Right lung (tissue), 5 donors: ENCODE measurements around the gene ALG8. TPM values are rescaled to one million over a fixed set of nuclear protein-coding genes. Genes with fewer than 3 reads are reported as not detected.

Experiments used
- DNase-seq, 2 donors: peaks; one replicate each; pipeline ENCODE4 v3.0.0-alpha.2; 2013
- polyA plus RNA-seq, 5 donors: library from polyadenylated mRNA; unstranded; fragments of 120-200 nt; gene quantifications; one replicate each; pipeline versions ENCODE4 v1.2.1 to v1.2.3, GENCODE V29; 2013; ENCODE audit warnings: inconsistent platforms in 1 of 5, low replicate concordance in 1 of 5; ENCODE audit not compliant: insufficient read length in 5 of 5, insufficient read depth in 1 of 5

ALG8 gene
- polyA plus RNA-seq, 5 donors, result 47.1 to 60.8 (median 57.1) TPM

GRCh38 chr11:78161962-78162371 is 22.5 kb upstream of the ALG8 start:
- DNase-seq, result peak in 1 of 2 donors; percentile 15

- DNase-seq, result no peak
Observed at GRCh38 chr11:78161346-78161745, 21.9 kb upstream of the ALG8 start.

- DNase-seq, result no peak
Observed at GRCh38 chr11:78160557-78160956, 21.1 kb upstream of the ALG8 start.

- peak in 1 of 2 donors; percentile 38 for DNase-seq
Observed at GRCh38 chr11:78158987-78159652, 19.7 kb upstream of the ALG8 start.

- no peak for DNase-seq
Observed at GRCh38 chr11:78156127-78156844, 16.9 kb upstream of the ALG8 start.

- no peak for DNase-seq
Observed at GRCh38 chr11:78151804-78152203, 12.4 kb upstream of the ALG8 start.

- DNase-seq, result no peak
Observed at GRCh38 chr11:78150754-78151153, 11.3 kb upstream of the ALG8 start.

- no peak for DNase-seq
Observed at GRCh38 chr11:78150346-78150745, 10.9 kb upstream of the ALG8 start.

- no peak for DNase-seq
Observed at GRCh38 chr11:78149646-78150045, 10.2 kb upstream of the ALG8 start.

GRCh38 chr11:78147807-78148206 is 8.4 kb upstream of the ALG8 start:
- DNase-seq, result no peak

GRCh38 chr11:78145511-78146025 is 6.1 kb upstream of the ALG8 start:
- DNase-seq, result no peak

- DNase-seq, result no peak
Observed at GRCh38 chr11:78140392-78141077, 1.1 kb upstream of the ALG8 start.

- DNase-seq, result peak in 1 of 2 donors; percentile 8
Observed at GRCh38 chr11:78138694-78139421, 568 bp downstream of the ALG8 start.

GRCh38 chr11:78138291-78138690 is 1.1 kb downstream of the ALG8 start:
- DNase-seq, result no peak

GRCh38 chr11:78132475-78132874 is 7.0 kb downstream of the ALG8 start:
- no peak for DNase-seq

GRCh38 chr11:78131956-78132355 is 7.5 kb downstream of the ALG8 start:
- no peak for DNase-seq

GRCh38 chr11:78127403-78127802 is 12.0 kb downstream of the ALG8 start:
- DNase-seq, result no peak

- no peak for DNase-seq
Observed at GRCh38 chr11:78112582-78113275, 26.7 kb downstream of the ALG8 start.

- DNase-seq, result no peak
Observed at GRCh38 chr11:78111298-78111697, 28.1 kb downstream of the ALG8 start.

GRCh38 chr11:78110830-78111229 is 28.6 kb downstream of the ALG8 start:
- DNase-seq, result no peak

- no peak for DNase-seq
Observed at GRCh38 chr11:78110351-78110750, 29.1 kb downstream of the ALG8 start.
